NCI-H1436 (cell line): Measurements from ENCODE around the gene HS3ST5.

Experiments
- DNase-seq: peaks from one replicate; lab custom pipeline; 2025; lab: John Stamatoyannopoulos, UW

Gene HS3ST5

GRCh38 chr6:114194362-114195026 is 148.3 kb downstream of the HS3ST5 start:
- DNase-seq: no peak

DNA sequence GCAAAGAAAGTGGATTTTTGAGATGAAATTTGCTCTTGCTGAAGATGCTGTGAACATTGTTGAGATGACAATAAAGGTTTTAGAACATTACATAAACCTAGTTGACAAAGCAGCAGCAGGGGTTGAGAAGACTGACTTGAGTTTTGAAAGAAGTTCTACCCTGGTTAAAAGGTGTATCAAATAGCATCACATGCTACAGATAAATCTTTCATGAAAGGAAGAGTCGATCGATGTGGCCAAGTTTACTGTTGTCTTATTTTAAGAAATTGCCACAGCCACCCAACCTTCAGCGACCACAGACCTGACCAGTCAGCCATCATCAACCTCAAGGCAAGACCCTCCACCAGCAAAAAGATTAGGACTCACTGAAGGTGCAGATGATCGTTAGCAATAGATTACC is 155.3 kb downstream of the HS3ST5 start:
- no peak for DNase-seq

GRCh38 chr6:114181664-114182063 is 161.2 kb downstream of the HS3ST5 start:
- DNase-seq: no peak

DNA sequence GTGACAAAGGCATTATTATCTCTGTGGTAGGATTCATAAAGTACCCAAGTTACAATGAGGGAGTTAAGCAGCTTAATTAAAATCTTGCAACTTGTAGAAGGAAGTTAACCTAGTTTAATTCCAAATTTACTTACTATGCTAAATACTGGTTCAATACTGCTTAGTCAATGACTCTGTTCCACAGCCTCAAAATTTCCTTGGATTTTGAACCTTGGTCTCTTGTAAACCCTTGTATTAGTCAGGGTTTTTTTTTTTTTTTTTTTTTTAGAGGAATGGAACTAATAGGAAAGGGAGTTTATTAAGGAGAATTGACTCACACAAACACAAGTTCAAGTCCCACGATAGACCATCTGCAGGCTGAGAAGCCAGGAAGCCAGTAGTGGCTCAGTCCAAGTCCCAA is 163.4 kb downstream of the HS3ST5 start:
- DNase-seq: no peak

- no peak for DNase-seq
Observed at GRCh38 chr6:114176726-114177125, 166.1 kb downstream of the HS3ST5 start.

- DNase-seq: no peak
Observed at GRCh38 chr6:114172576-114173260, 170.1 kb downstream of the HS3ST5 start.

- DNase-seq: no peak
Observed at GRCh38 chr6:114171473-114171872, 171.3 kb downstream of the HS3ST5 start.

DNA sequence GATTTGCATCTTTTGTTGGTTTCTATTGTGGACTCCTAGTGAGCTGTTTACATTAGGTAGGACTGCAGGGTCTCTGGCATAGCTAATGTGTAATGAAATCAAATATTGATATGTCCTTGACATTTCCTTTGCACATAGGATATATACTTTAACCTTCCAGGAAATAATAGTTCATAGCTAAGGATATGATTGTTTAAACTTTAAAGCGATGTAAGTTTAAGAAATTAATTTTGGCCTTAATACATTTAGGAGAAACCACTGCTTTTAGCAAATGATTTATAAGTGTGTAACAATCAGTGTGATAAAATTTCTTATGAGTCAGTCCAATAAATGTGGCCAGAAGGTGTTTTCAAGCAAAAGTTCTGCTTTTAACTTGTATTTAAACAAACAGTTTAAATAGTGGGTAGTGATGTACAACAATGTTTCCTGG is 171.8 kb downstream of the HS3ST5 start:
- no peak for DNase-seq

DNA sequence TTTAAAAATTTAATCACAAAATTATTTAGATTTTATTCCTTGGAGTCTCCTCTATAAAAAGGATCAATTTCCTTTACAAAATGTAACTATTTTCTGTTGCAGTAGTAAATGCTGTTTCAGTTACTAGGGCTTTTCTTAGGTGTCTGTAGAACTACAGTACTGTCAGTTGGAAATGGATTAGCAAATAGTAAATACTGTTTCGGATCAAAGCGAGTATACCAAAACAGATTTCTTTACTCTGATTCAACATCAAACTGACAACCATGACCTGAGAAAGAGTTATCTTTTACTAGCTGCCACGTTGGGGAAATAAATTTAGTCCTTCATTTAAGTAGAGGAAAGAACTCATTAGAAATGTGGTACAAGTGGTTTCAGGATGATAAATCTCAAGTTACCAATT is 172.5 kb downstream of the HS3ST5 start:
- no peak for DNase-seq

GRCh38 chr6:114169763-114170162 is 173.1 kb downstream of the HS3ST5 start:
- DNase-seq: no peak

DNA sequence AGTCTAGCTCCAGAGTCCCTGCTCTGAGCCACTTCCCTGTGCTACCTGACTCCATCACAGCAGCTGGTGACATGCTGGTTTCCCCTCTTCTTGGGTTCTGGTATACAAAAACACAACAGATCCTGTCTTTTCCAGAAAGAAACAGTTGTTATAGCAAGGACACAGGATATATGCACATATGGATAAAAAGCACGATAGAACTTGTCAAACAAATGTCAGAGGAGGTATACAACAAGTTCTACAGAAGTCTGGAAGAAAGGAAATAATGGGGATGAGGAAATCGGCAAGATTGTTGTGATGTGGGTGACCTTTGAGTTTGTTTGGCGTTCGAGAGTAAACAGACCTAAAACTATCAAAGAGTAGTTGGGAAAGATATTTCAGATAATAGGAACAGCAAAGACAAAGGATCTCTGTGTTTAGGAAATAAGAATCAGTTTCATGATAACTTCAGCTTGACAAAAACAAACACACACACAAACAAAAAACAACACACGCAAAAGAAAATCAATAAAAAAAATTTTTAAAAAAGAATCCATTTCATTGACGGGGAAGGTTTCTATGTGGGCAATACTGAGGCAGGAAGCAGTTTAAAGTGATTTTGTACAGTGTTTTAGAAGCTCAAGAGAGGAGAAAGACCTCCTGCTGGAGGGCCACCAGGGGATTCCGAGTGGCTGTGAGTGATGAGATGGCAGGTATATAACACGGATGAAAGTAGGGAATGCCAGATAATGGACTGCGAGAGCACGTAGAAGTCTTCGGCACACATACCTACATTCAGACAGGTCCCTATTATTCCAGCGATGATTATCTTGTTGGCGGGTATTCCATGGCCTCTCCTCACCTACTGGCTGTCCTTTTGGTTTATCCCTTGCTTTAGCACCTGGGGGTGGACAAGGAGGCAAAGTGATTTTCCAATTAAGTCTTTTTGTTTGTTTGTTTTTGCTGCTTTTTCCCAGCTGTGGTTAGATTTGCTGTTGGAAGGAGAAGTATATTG is 174.9 kb downstream of the HS3ST5 start:
- no peak for DNase-seq

DNA sequence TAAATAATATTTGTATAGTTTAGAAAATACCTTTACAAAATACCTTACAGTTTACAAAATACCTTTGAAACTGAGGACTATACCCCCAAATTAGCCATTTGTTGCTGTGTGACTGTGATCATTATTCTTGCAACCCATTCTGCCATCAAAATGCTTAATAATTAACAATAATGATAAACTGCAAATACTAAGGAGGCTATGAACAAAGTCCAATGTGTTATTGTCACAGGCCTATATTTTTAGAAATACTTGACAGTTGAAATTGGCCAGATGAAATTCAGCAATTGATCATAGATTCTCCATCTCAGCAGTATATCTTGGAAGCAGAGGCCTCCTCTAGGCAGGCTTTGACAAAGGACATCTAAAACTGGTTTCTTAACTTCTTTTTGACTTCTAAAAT is 178.6 kb downstream of the HS3ST5 start:
- no peak for DNase-seq

DNA sequence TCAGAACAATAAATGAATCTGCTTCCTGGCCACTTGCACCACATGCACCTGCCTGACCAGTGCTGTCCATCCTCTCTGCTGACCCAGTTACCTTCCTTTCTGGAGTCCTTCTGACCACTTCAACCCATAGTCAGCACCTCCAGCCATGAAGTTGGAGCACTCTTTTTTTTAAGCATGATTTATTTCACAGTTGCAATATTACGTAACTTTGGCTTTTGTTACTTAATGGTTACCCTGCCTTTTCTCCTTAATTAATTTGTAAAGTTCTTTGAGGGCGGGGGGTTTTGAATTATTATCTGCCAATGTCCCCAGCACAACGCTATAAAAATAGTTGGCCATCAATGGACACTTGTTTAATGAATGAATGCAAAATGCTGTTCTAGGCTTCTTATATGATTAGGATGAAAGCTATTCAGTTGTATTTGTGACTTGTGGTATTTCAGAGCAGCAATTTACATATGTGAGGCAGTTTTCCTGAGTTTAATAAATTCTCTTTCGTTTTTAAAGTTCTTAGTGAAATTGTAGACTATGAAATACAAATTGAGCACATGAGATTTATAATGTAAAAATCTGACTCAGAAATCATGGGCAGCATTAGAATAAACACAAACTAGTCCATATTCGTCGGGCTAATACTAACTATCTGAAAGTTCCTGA is 180.0 kb downstream of the HS3ST5 start:
- DNase-seq: no peak

GRCh38 chr6:114160881-114161280 is 181.9 kb downstream of the HS3ST5 start:
- no peak for DNase-seq

GRCh38 chr6:114159727-114160126 is 183.1 kb downstream of the HS3ST5 start:
- no peak for DNase-seq

DNA sequence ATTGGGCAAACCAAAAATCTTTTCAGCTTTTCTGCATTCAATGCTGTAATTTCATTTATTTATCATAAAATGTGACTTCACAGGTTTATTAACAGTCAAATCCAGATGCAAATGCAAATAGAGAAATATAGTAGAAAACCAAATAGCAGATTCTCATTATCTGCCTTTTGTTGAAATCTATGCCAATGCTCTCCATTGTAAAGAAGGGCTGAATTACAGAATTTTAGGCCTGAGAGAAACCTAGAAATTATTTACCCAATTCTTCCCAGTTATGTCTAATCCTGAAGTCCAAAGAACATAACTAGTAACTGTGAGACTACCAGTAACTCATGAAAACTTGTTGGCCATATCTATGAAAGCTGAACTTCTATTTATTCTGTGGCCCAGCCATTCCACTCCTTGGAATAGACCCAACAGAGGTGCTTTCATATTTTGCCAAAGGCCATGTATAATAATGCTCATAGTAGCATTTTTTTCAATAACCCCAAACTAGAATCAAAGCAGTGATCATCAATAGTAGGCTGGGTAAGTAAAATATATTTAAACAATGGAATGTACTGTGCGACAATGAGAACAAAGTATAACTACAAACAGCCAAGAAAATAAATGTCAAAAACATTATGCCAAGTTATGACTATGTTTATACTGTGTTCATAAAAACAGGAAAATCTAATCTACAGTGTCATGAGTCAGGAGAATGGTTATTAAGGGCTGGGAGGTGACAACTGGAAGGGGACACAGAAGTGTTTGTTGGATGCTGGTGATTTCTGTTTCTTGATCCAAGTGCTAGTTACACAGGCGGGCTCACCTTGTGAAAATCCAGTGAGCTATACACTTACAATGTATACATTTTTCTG is 183.8 kb downstream of the HS3ST5 start:
- DNase-seq: no peak

- no peak for DNase-seq
Observed at GRCh38 chr6:114158411-114158810, 184.4 kb downstream of the HS3ST5 start.

GRCh38 chr6:114157848-114158247 is 185.0 kb downstream of the HS3ST5 start:
- DNase-seq: no peak

DNA sequence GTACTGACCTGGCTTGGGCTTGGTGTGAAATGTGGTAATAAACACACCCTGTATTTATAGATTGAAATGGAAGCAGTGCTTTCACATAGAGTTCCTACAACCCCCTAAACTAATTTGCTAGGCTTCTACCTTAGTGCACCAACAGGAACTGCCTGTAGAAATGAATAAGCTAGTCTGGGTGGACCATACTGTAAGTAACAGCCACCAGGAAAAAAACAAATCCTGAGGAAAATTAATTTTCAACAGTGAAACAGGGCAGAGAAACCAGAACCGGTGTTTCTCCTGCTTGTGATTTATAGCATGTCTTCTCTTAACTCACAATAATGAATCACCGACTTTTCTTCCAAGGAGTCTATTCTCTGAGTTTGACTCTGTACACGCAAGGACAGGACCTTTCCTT is 187.1 kb downstream of the HS3ST5 start:
- DNase-seq: no peak

- no peak for DNase-seq
Observed at GRCh38 chr6:114154812-114155211, 188.0 kb downstream of the HS3ST5 start.

GRCh38 chr6:114153448-114153847 is 189.4 kb downstream of the HS3ST5 start:
- DNase-seq: no peak
